HEK293T (cell line): ENCODE data around the gene UBE2QL1.

ENCODE experiments used
- ARNT ChIP-seq: fragments of 450-650 bp; IDR thresholded peaks from 2 replicates; pipeline ENCODE4 v1.6.1; 2017; ENCODE audit warnings: mild to moderate bottlenecking
- BHLHE40 ChIP-seq: fragments of 450-650 bp; IDR thresholded peaks from 2 replicates; pipeline ENCODE4 v1.6.1; 2016; ENCODE audit warnings: mild to moderate bottlenecking, moderate library complexity, borderline replicate concordance
- CTBP1 ChIP-seq: fragments of 450-650 bp; IDR thresholded peaks from 2 replicates; pipeline ENCODE4 v1.6.1; 2016; ENCODE audit warnings: borderline replicate concordance
- FOXK2 ChIP-seq: fragments of 450-650 bp; IDR thresholded peaks from 2 replicates; pipeline ENCODE4 v1.6.1; 2016; ENCODE audit warnings: mild to moderate bottlenecking
- HDGF ChIP-seq: fragments of 450-650 bp; IDR thresholded peaks from 2 replicates; pipeline ENCODE4 v1.6.1; 2017; ENCODE audit warnings: antibody characterized with exemption, borderline replicate concordance
- SP1 ChIP-seq: fragments of 450-650 bp; IDR thresholded peaks from 2 replicates; pipeline ENCODE4 v1.6.1; 2017
- TARDBP ChIP-seq: fragments of 450-650 bp; IDR thresholded peaks from 2 replicates; pipeline ENCODE4 v1.6.1; 2016

GRCh38 chr5:6468870-6469269, 20.2 kb downstream of the UBE2QL1 start:
- TF ChIP-seq BHLHE40 = no peak
- TF ChIP-seq HDGF = no peak
- no peak for TF ChIP-seq CTBP1
- no peak for TF ChIP-seq ARNT
- no peak for TF ChIP-seq SP1
- TF ChIP-seq TARDBP = no peak
- TF ChIP-seq FOXK2 = no peak
